Spleen (tissue), 11 donors: Measurements from ENCODE around the gene BCL2L11. TPM values are rescaled to one million over a fixed set of nuclear protein-coding genes. Genes with fewer than 3 reads are reported as not detected.

ENCODE experiments used
- DNase-seq: peaks from one replicate; pipeline ENCODE4 v3.0.0-alpha.2; 2020
- H3K27ac ChIP-seq, 8 donors: fragments of 200-600 bp; sonication (generic) in 7 of 8; 1 replicate in 4 of 8; 2 replicates in 4 of 8; pipeline versions ENCODE4 v1.5.0 to v1.8.0; 2016 to 2021; ENCODE audit warnings: inconsistent platforms in 4 of 8, mild to moderate bottlenecking in 4 of 8, moderate library complexity in 1 of 8
- H3K27me3 ChIP-seq, 7 donors: fragments of 200-600 bp; sonication (generic) in 6 of 7; replicated peaks in 1 of 7; 1 replicate in 4 of 7; 2 replicates in 3 of 7; pipeline versions ENCODE4 v1.5.0 to v1.8.0; 2016 to 2021; ENCODE audit warnings: inconsistent platforms in 3 of 7, mild to moderate bottlenecking in 1 of 7
- H3K36me3 ChIP-seq, 6 donors: fragments of 200-600 bp; sonication (generic) in 5 of 6; 1 replicate in 4 of 6; 2 replicates in 2 of 6; pipeline versions ENCODE4 v1.5.0 to v1.8.0; 2016 to 2021; ENCODE audit warnings: inconsistent platforms in 2 of 6
- H3K4me1 ChIP-seq, 6 donors: fragments of 200-600 bp; sonication (generic) in 5 of 6; 1 replicate in 3 of 6; 2 replicates in 3 of 6; pipeline versions ENCODE4 v1.5.0 to v1.8.0; 2016 to 2021; ENCODE audit warnings: inconsistent platforms in 3 of 6
- H3K4me3 ChIP-seq, 8 donors: fragments of 200-600 bp; sonication (generic) in 7 of 8; 1 replicate in 4 of 8; 2 replicates in 4 of 8; pipeline versions ENCODE4 v1.5.0 to v1.8.0; 2016 to 2021; ENCODE audit warnings: inconsistent platforms in 4 of 8, mild to moderate bottlenecking in 4 of 8, moderate library complexity in 2 of 8
- H3K9me3 ChIP-seq, 8 donors: fragments of 200-600 bp; sonication (generic) in 7 of 8; 1 replicate in 4 of 8; 2 replicates in 4 of 8; pipeline versions ENCODE4 v1.5.0 to v1.8.0; 2016 to 2021; ENCODE audit warnings: inconsistent platforms in 4 of 8
- POLR2A ChIP-seq, 3 donors: fragments of 450-650 bp; IDR thresholded peaks; one replicate each; pipeline ENCODE4 v1.5.1; 2017; ENCODE audit warnings: antibody characterized with exemption in 3 of 3, mild to moderate bottlenecking in 1 of 3
- POLR2AphosphoS5 ChIP-seq, 3 donors: sonication (generic); formaldehyde crosslinking; IDR thresholded peaks; one replicate each; pipeline ENCODE4 v1.5.1; 2017; ENCODE audit warnings: antibody characterized with exemption in 3 of 3
- WGBS, 5 donors: extraction: QIAGEN DNeasy Blood & Tissue Kit in 3 of 5; methylation state at CpG; one replicate each; pipeline versions ENCODE4 v1.1.5 to v1.1.7; 2013 to 2018; 5-methylcytosine and 5-hydroxymethylcytosine counted together
- intact Hi-C: fragments of 100-400 bp; cut with DNase I; formaldehyde crosslinking; loops from one replicate; pipeline ENCODE4 v1.15.0; 2023; ENCODE audit warnings: low total_unique reads
- polyA plus RNA-seq, 3 donors: library from polyadenylated mRNA; stranded (reverse); fragments of 200-250 nt; gene quantifications; one replicate each; pipeline ENCODE4 v1.2.1, GENCODE V29; 2013
- total RNA-seq, 7 donors: library from RNA; depleted of rRNA in 3 of 7; stranded (reverse); fragments of >200 nt in 3 of 7; fragmentation: NEBNext Ultra II Directional in 4 of 7; extraction: Animal tissue kit (Norgen Biotek cat#: 25700) in 4 of 7; gene quantifications; one replicate each; pipeline versions ENCODE4 v1.1.0 to v1.2.1, GENCODE V29; 2016 to 2021
- TF ChIP-seq, protein P1 (sequence below), 11 experiments: fragments of 200-600 bp in 7 of 11; fragments of 450-650 bp in 4 of 11; sonication (generic) in 4 of 11; IDR thresholded peaks in 8 of 11; conservative IDR thresholded peaks in 3 of 11; 1 replicate in 7 of 11; 2 replicates in 4 of 11; pipeline versions ENCODE4 v1.4.0 to v1.8.0; 2016 to 2021; ENCODE audit warnings: antibody characterized with exemption in 11 of 11, inconsistent platforms in 4 of 11, mild to moderate bottlenecking in 1 of 11
- donor health status: healthy with polysubstance abuse.
- donor health status: DM: no; HTN: no; CAD: no; lungs with moderate emphysema.
- donor health status: DM: no; HTN: no; CAD: no.
- donor health status: Bipolar disorder and iron deficiency.
- donor health status: healthy.
- donor health status: DM: no; HTN: no; CAD: no.
- donor health status: DM: yes; HTN: yes; CAD: no.

Gene BCL2L11
- total and polyA plus RNA-seq, 10 donors: 4.6 to 95.2 (median 38.4) TPM

DNA sequence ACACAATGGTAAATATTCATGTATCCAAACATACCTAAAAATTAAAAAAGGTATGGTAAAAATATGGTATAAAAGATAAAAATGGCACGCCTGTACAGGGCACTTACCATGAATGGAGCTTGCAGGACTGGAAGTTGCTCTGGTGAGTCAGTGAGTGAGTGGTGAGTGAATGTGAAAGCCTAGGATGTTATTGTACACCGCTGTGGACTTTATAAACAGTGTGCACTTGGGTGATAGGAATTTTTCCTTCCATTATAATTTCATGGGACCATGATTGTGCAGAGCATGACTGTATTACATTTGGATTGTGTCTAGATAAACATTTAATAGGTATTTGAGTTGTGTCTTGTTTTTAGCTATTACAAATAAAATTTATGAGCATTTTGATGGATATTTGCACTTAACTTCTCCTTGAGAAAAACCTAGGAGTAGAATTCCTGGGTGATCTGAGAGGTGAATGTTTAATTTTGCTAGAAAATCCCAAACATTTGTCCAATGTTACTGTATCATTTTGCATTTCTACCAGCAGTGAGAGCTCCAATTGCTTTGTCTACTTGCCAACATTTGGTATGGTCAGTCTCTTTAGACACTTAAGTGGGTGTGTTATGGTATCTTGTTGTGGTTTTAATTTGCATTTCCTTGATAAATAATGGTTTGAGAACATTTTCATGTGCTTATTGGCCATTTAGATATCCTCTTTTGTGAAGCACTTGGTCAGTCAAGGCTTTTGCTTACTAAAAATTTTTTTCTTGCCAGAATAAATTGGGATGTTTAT, 81.7 kb downstream of the BCL2L11 start:
- H3K36me3 ChIP-seq: no peaks in the 10 kb centered on the region
- WGBS, 5 donors: 63 to 97% (median 93%) methylated on average over 2 of the region's 2 CpGs
- DNase-seq: no peak
- H3K4me1 ChIP-seq: no peaks in the 10 kb centered on the region
- intact Hi-C loops: no loop called here
- no peak overlapping the region for H3K4me3 ChIP-seq
- no peaks in the 10 kb centered on the region for H3K9me3 ChIP-seq
- H3K27ac ChIP-seq: no peak overlapping the region
- no peaks in the 10 kb centered on the region for H3K27me3 ChIP-seq
- TF ChIP-seq POLR2AphosphoS5 (IDR thresholded peaks at IDR 0.05): no peak
- TF ChIP-seq POLR2A (IDR thresholded peaks at IDR 0.05): no peak
- TF ChIP-seq, protein P1, sequence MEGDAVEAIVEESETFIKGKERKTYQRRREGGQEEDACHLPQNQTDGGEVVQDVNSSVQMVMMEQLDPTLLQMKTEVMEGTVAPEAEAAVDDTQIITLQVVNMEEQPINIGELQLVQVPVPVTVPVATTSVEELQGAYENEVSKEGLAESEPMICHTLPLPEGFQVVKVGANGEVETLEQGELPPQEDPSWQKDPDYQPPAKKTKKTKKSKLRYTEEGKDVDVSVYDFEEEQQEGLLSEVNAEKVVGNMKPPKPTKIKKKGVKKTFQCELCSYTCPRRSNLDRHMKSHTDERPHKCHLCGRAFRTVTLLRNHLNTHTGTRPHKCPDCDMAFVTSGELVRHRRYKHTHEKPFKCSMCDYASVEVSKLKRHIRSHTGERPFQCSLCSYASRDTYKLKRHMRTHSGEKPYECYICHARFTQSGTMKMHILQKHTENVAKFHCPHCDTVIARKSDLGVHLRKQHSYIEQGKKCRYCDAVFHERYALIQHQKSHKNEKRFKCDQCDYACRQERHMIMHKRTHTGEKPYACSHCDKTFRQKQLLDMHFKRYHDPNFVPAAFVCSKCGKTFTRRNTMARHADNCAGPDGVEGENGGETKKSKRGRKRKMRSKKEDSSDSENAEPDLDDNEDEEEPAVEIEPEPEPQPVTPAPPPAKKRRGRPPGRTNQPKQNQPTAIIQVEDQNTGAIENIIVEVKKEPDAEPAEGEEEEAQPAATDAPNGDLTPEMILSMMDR (IDR thresholded peaks at IDR 0.05 in 8 of 11, conservative IDR thresholded peaks at IDR 0.05 in 3 of 11): no peak

DNA sequence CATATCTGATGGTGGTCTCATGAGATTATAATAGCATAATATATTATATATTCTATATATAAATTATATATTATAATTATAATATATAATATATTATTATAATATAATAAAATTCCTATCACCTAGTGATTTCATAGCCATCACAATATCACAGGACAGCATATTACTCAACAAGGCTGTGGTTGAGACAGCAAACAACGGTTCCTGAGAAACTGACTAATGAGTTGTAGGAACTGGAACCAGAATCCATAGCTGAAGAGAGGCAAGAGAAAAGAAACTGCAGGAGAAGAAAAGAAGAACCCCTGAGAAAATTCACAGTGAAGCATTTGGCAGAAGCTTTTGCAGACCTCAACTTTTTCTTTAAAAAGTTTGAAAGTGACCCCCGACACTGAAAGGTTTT, 84.0 kb downstream of the BCL2L11 start:
- Histone ChIP-seq H3K4me1 (peaks cover 0 to 7% (median 2%) of the 10 kb centered on the region in 6 donors), H3K36me3 (no peaks in the 10 kb centered on the region), H3K9me3 (no peaks in the 10 kb centered on the region), H3K4me3 (no peak overlapping the region), H3K27ac (no peak overlapping the region), H3K27me3 (no peaks in the 10 kb centered on the region)
- intact Hi-C loops: no loop called here
- WGBS, 5 donors: 74 to 93% (median 83%) methylated on average over 2 of the region's 2 CpGs
- TF ChIP-seq, protein P1 (IDR thresholded peaks at IDR 0.05 in 8 of 11, conservative IDR thresholded peaks at IDR 0.05 in 3 of 11): no peak
- TF ChIP-seq POLR2A (IDR thresholded peaks at IDR 0.05) (no peak), POLR2AphosphoS5 (IDR thresholded peaks at IDR 0.05) (no peak)
- DNase-seq: no peak

DNA sequence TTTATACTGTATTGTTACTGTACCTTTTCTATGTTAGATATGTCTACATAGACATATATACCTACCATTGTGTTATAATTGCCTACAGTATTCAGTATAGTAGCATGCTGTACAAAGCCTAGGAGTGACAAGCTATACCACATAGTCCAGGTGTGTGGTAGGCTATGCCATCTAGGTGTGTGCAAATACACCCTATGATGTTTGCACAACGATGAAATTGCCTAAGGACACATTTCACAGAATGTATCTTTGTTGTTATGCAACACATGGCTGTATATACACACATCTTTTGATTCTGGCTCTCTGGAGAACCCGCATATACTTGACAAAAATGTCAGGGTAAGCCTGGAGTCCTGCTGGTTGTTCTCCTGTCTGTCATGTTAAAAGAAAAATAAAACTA, 85.1 kb downstream of the BCL2L11 start:
- Histone ChIP-seq H3K9me3 (no peaks in the 10 kb centered on the region), H3K36me3 (no peaks in the 10 kb centered on the region), H3K27ac (no peak overlapping the region), H3K4me1 (peaks cover 0 to 7% (median 2%) of the 10 kb centered on the region in 6 donors), H3K4me3 (no peak overlapping the region), H3K27me3 (no peaks in the 10 kb centered on the region)
- no peak for DNase-seq
- intact Hi-C loops: no loop called here
- WGBS, 5 donors: 70 to 93% (median 78%) methylated on average over 2 of the region's 2 CpGs
- TF ChIP-seq POLR2AphosphoS5 (IDR thresholded peaks at IDR 0.05): no peak
- TF ChIP-seq POLR2A (IDR thresholded peaks at IDR 0.05): no peak
- TF ChIP-seq, protein P1 (IDR thresholded peaks at IDR 0.05 in 8 of 11, conservative IDR thresholded peaks at IDR 0.05 in 3 of 11): no peak

DNA sequence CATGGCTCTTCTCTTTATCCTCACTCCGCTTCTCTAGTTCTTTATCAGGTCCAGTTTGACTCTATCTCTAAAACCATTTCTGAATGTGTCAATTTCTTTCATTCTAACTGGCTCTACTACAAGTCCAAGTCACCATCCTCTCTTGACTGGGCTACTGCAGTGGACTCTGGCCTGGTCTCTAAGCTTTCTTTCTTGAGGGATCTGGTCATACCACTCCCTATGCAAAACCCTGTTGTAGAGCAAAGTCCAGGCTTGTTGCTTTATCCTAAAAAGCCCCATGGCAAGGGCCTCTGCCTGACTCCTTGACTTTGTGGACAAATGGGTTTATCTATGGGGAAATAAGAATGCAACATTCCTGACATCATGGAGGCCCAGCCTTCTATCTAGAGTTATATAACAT, 87.1 kb downstream of the BCL2L11 start:
- no peak for DNase-seq
- Histone ChIP-seq H3K36me3 (no peaks in the 10 kb centered on the region), H3K9me3 (peaks cover 0 to 3% (median under 1%) of the 10 kb centered on the region in 8 donors), H3K4me3 (no peak overlapping the region), H3K27me3 (no peaks in the 10 kb centered on the region), H3K27ac (no peak overlapping the region), H3K4me1 (peaks cover 0 to 7% (median 2%) of the 10 kb centered on the region in 6 donors)
- TF ChIP-seq, protein P1 (IDR thresholded peaks at IDR 0.05 in 8 of 11, conservative IDR thresholded peaks at IDR 0.05 in 3 of 11): no peak
- TF ChIP-seq POLR2A (IDR thresholded peaks at IDR 0.05) (no peak), POLR2AphosphoS5 (IDR thresholded peaks at IDR 0.05) (no peak)
- WGBS, 5 donors: 97 to 100% (median 98%) methylated on average over 1 of the region's 1 CpG
- intact Hi-C loops: no loop called here
